NT2/D1 (cell line): Measurements from ENCODE around the gene DOK6.

ENCODE experiments used
- DNase-seq: peaks from one replicate; pipeline ENCODE4 v3.0.0-alpha.2; 2011; ENCODE audit warnings: low read depth, low spot score
- H3K27me3 ChIP-seq: 2 replicates; pipeline ENCODE4 v1.6.0; 2011; ENCODE audit warnings: mild to moderate bottlenecking; ENCODE audit not compliant: insufficient read length, insufficient read depth
- H3K36me3 ChIP-seq: 2 replicates; pipeline ENCODE4 v1.6.1; 2011; ENCODE audit warnings: mild to moderate bottlenecking, low read length, mixed read lengths; ENCODE audit not compliant: insufficient read depth, insufficient read length
- H3K4me1 ChIP-seq: 2 replicates; pipeline ENCODE4 v1.5.1; 2011; ENCODE audit not compliant: insufficient read depth, insufficient read length
- H3K4me3 ChIP-seq: 2 replicates; pipeline ENCODE4 v1.5.1; 2011; ENCODE audit warnings: low read depth; ENCODE audit not compliant: insufficient read length
- H3K9ac ChIP-seq: 2 replicates; pipeline ENCODE4 v1.6.0; 2011; ENCODE audit warnings: low read depth; ENCODE audit not compliant: insufficient read length
- H3K9me3 ChIP-seq: 2 replicates; pipeline ENCODE4 v1.5.1; 2011; ENCODE audit warnings: mild to moderate bottlenecking, low read length; ENCODE audit not compliant: insufficient read depth
- SUZ12 ChIP-seq: IDR thresholded peaks from 2 replicates; pipeline ENCODE4 v1.6.1; 2011; ENCODE audit not compliant: insufficient read length, insufficient read depth; ENCODE audit errors: extremely low read depth
- YY1 ChIP-seq: IDR thresholded peaks from 2 replicates; pipeline ENCODE4 v1.6.1; 2011; ENCODE audit not compliant: insufficient read length, insufficient read depth
- ZNF274 ChIP-seq: IDR thresholded peaks from 2 replicates; pipeline ENCODE4 v1.6.1; 2011; ENCODE audit warnings: mild to moderate bottlenecking, low read depth, low read length

DOK6 gene

GRCh38 chr18:69484699-69485396, 84.2 kb downstream of the DOK6 start:
- no peaks in the 10 kb centered on the region for H3K27me3 ChIP-seq
- H3K4me3 ChIP-seq, result no peak overlapping the region
- peak; percentile 2 for DNase-seq
- H3K36me3 ChIP-seq, result no peaks in the 10 kb centered on the region
- H3K4me1 ChIP-seq, result no peaks in the 10 kb centered on the region
- no peaks in the 10 kb centered on the region for H3K9me3 ChIP-seq
- H3K9ac ChIP-seq, result no peak overlapping the region
- TF ChIP-seq YY1 (no peak), SUZ12 (no peak), ZNF274 (no peak)

DNA sequence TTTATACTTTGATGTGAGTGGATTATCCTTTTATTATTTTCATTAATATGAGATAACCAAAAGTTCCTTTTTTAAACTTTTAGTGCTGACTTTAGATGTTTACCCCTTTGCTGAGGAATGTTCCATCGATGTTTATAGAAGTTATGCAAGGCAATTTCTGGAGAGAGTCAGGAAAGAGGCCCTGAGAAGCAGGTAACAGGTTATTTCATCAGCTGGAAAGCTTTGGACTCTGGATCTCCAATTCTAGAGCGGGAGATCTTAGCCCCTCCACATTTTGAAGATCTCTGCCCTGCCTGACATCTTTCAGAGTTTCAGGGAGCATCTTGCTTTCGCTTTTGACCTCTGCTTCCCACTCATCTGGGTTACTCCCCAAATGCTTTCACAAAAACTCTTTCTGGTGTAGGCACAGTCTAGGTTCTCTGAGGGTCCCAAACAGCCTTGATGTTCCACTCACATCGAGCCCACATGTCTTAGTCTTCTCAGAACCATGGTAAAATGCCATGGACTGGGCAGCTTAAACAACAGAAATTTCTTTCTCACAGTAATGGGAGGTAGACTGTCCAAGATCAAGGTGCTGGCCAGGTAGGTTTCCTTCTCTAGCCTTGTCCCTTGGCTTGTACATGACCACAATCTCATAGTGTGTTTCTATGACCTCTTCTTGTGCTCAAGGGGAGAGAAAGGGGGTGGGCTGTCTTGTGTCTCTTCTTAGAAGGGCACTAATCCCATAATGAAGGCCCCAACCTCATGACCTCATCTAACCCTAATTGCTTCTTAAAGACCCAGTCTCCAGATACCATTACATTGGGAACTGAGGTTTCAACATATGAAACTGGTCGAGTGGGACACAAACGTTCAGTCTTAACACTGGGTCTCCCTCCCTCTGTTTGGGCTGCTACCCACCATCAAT, 87.1 kb downstream of the DOK6 start:
- no peak overlapping the region for H3K4me3 ChIP-seq
- no peaks in the 10 kb centered on the region for H3K27me3 ChIP-seq
- DNase-seq, result no peak
- no peaks in the 10 kb centered on the region for H3K9me3 ChIP-seq
- no peaks in the 10 kb centered on the region for H3K4me1 ChIP-seq
- H3K9ac ChIP-seq, result no peak overlapping the region
- H3K36me3 ChIP-seq, result no peaks in the 10 kb centered on the region
- TF ChIP-seq ZNF274 (no peak), YY1 (no peak), SUZ12 (no peak)

GRCh38 chr18:69490072-69490471, 89.4 kb downstream of the DOK6 start:
- peaks cover 4% of the 10 kb centered on the region; the same call in 1 of the 2 replicates for H3K9me3 ChIP-seq
- no peaks in the 10 kb centered on the region for H3K4me1 ChIP-seq
- H3K27me3 ChIP-seq, result no peaks in the 10 kb centered on the region
- DNase-seq, result no peak
- H3K36me3 ChIP-seq, result no peaks in the 10 kb centered on the region
- no peak overlapping the region for H3K9ac ChIP-seq
- TF ChIP-seq YY1 (no peak), SUZ12 (no peak), ZNF274 (no peak)
- H3K4me3 ChIP-seq, result no peak overlapping the region

DNA sequence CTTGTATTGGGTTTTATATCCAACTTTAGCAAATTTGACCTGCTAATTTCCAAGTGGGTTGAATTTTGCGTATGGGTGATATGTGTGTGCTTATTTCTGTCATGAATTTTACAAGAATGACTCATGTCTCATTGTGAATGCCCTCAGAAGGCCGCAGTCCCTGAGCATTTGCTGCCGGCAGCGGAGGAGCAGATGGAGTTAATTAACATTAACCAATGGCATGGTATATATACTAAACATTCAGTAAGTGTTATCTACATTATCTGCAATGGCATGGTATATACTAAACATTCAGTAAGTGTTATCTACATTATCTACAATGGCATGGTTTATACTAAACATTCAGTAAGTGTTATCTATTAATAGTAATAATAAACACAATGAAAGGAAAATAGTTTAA, 90.1 kb downstream of the DOK6 start:
- Histone ChIP-seq H3K9me3 (peaks cover 11% of the 10 kb centered on the region; the same call in 1 of the 2 replicates), H3K4me3 (no peak overlapping the region), H3K27me3 (no peaks in the 10 kb centered on the region), H3K36me3 (no peaks in the 10 kb centered on the region), H3K4me1 (no peaks in the 10 kb centered on the region), H3K9ac (no peak overlapping the region)
- TF ChIP-seq SUZ12 (no peak), YY1 (no peak), ZNF274 (no peak)
- no peak for DNase-seq

DNA sequence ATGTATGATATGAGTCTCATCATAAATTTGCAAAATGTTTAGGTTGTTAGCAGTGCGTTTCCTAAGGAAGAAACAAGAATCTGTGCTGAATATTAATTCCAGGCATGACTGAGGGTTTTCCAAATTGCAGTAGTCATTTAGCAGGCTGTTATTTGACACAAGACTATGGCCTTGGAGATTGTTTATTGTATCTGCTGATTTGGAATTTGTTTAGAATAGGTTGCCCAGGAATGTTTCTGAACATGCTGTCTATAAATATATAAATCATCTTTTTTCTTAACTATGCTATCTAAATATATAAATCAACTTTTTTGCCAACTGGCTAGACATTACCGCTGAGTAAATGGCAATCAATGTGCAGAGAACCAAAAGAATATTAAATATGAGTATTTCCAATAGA, 90.9 kb downstream of the DOK6 start:
- no peak for DNase-seq
- Histone ChIP-seq H3K36me3 (no peaks in the 10 kb centered on the region), H3K9ac (no peak overlapping the region), H3K4me1 (no peaks in the 10 kb centered on the region), H3K4me3 (no peak overlapping the region), H3K9me3 (peaks cover 16% of the 10 kb centered on the region; the same call in 1 of the 2 replicates), H3K27me3 (no peaks in the 10 kb centered on the region)
- no peak for TF ChIP-seq SUZ12
- no peak for TF ChIP-seq YY1
- TF ChIP-seq ZNF274, result no peak

GRCh38 chr18:69492861-69493260, 92.2 kb downstream of the DOK6 start:
- Histone ChIP-seq H3K9me3 (peaks cover 16% of the 10 kb centered on the region; the same call in 1 of the 2 replicates), H3K9ac (no peak overlapping the region), H3K4me3 (no peak overlapping the region), H3K4me1 (no peaks in the 10 kb centered on the region), H3K36me3 (no peaks in the 10 kb centered on the region), H3K27me3 (no peaks in the 10 kb centered on the region)
- DNase-seq, result no peak
- TF ChIP-seq YY1 (no peak), SUZ12 (no peak), ZNF274 (no peak)

DNA sequence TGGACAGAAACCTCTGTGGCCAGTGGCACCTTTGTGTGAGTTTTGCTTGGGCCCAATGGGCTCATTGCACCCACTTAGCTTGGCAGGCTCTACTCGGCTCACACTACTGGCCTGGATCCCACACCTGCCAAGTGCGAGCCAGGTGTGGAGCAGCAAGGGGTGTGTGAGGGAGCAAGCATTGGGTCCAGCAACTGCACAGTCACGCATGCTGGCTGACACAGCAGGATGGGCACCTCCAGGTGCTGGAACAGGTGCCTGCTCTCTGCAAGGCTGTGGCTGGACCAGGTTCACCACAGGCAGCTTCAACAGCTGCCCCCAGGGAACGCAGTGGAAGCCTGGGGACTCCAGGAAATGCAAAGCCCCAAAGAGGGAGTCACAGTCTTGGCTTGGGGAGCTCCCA, 94.2 kb downstream of the DOK6 start:
- Histone ChIP-seq H3K4me1 (no peaks in the 10 kb centered on the region), H3K9me3 (peaks cover 16% of the 10 kb centered on the region; the same call in 1 of the 2 replicates), H3K9ac (no peak overlapping the region), H3K27me3 (no peaks in the 10 kb centered on the region), H3K4me3 (no peak overlapping the region), H3K36me3 (no peaks in the 10 kb centered on the region)
- DNase-seq, result no peak
- TF ChIP-seq ZNF274, result no peak
- no peak for TF ChIP-seq YY1
- no peak for TF ChIP-seq SUZ12
